ENCODE data around the gene PSMG1. TPM values are rescaled to one million over a fixed set of nuclear protein-coding genes. Genes with fewer than 3 reads are reported as not detected.
"Not testable (repeated sequence)": the region's sequence is repeated elsewhere in the genome, so short reads cannot be mapped to it uniquely, and the experiment has no call there.

Gene PSMG1
- total RNA-seq, 1 donor from 2014 or later = 89.8 TPM

GRCh38 chr21:39157241-39157640, 26.0 kb downstream of the PSMG1 start:
- DNase-seq (ENCODE audit: low read depth, low spot score) = not testable (repeated sequence)

GRCh38 chr21:39156024-39156423, 27.2 kb downstream of the PSMG1 start:
- DNase-seq (ENCODE audit: low read depth, low spot score) = no peak

DNA sequence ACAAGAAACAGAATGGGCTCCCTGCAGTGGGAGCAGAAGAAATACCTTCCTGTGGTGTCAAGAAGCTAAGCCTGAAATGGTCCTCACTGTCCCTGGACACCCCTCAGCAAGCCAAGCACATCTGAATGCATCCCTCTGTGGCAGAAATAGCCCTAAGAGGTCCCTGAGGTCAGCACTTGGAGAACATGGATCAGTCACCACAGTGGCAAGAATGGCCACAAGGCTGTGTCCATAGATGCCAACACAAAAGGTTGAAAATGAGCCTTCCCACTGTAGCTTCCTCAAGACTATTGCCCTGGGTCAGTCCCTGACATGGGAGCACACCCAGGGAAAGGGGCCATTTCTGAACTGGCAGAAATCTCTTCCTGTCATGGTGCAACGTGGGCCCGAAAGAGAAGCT, 27.7 kb downstream of the PSMG1 start:
- no peak for DNase-seq (ENCODE audit: low read depth, low spot score)

DNA sequence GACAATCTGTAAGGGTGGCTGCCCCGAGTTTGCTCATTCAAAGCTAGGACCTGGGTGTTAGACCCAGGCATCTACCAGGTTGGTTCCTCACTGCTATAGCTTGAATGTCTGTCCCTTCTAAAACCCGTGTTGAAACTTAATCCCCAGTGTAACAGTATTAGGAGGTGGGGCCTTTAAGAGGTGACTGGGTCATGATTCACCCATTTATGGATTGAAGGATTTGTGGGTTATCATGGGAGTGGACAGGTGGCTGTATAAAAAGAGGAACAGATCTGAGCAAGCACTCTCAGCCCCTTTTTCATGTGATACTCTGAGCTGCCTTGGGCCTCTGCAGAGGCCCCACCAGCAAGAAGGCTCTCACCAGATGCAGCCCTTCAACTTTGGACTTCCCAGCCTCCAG, 29.4 kb downstream of the PSMG1 start:
- DNase-seq (ENCODE audit: low read depth, low spot score) = no peak

GRCh38 chr21:39153373-39153772, 29.9 kb downstream of the PSMG1 start:
- no peak for DNase-seq (ENCODE audit: low read depth, low spot score)

GRCh38 chr21:39152271-39152670, 31.0 kb downstream of the PSMG1 start:
- DNase-seq (ENCODE audit: low read depth, low spot score) = no peak

DNA sequence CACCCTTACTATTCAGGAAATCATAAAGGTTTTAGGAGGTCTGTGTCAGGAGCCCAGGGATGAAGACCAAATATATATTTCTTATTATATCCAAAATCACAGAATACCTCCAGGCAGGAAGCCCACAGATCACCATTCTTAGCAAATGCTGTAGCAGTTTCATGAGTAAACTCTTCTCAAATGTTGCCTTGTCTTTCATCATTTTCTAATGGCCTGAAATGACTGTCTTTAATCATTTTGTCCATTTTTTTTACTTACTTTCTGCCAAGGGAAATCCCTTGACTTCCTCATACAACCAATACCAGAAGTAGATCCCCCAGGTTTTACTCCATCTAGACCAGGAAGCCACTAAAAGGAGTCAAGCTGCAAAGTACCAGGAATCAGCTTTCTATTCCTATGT, 32.4 kb downstream of the PSMG1 start:
- no peak for DNase-seq (ENCODE audit: low read depth, low spot score)

DNA sequence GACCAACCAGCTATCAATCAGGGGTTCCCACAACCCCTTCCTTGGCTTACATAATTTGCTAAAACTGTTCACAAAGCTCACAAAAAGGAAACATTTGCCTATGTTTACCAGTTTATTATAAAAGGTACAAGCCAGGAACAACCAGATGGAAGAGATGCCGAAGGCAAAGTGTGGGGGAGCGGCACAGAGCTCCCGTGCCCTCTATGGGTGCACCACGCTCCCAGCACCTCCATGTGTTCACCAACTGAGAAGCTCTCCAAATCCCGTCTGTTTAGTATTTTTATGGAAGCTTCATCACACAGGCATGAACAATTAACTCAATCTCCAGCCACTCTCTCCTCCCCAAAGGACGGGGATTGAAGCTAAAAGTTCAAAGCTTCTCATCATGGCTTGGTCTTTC, 32.9 kb downstream of the PSMG1 start:
- no peak for DNase-seq (ENCODE audit: low read depth, low spot score)

- no peak for DNase-seq (ENCODE audit: low read depth, low spot score)
Observed at GRCh38 chr21:39149882-39150281, 33.4 kb downstream of the PSMG1 start.

DNA sequence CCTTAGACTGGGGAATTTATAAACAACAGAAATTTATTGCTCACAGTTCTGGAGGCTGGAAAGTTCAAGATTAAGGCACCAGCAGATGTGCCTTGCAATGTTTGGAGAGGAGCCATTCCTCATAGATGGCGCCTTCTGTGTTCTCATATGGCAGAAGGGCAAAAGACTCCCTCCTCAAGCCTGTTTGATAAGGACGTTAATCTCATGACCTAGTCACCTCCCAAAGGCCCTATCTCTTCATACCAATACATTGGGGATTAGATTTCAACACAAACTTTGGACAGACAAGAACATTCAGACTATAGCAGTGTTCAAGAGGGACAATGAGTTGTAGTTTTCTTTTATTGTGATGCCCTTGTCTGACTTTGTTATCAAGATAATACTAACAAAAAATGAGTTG, 34.3 kb downstream of the PSMG1 start:
- DNase-seq (ENCODE audit: low read depth, low spot score) = no peak

DNA sequence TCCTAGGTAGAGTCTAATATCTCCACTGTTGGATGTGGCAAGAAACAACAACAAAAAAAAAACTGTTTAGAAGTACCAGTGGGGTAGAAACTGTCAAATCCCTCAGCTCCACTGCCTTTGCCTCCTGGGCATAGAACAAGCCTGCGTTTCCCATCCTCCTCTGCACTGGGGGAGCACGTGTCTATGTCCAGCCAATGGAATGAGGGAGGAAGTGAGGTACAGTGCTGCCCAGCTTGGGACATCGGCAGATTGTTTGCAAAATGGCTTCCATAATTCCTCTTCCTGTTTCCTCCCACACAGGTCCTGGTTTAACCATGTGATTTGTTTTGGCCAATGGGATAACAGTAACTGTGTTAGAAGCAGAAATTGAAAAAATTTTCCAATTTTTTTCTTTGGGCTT, 39.1 kb downstream of the PSMG1 start:
- no peak for DNase-seq (ENCODE audit: low read depth, low spot score)

GRCh38 chr21:39142972-39143371, 40.3 kb downstream of the PSMG1 start:
- no peak for DNase-seq (ENCODE audit: low read depth, low spot score)

- no peak for DNase-seq (ENCODE audit: low read depth, low spot score)
Observed at GRCh38 chr21:39141502-39141901, 41.7 kb downstream of the PSMG1 start.

- DNase-seq (ENCODE audit: low read depth, low spot score) = no peak
Observed at GRCh38 chr21:39137248-39138178, 45.7 kb downstream of the PSMG1 start.

DNA sequence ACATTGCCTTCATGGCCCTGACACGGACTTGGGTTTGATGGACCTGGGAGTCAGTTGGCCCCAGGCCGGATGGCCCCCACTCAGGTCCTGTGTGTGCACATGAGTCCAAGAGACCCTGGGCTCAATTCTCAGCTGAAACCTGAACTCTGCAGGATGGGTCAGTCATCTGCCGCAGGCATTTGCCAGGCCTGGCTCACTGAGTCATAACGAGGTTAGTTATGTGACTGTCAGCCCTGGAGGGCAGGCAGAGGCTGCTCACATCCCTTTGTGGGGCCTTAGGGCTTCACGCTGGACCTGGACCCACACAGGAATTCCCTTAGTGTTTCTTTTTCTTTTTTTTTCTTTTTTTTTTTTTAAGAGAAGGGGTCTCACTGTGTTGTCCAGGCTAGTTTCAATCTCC, 46.5 kb downstream of the PSMG1 start:
- DNase-seq (ENCODE audit: low read depth, low spot score) = no peak

- DNase-seq (ENCODE audit: low read depth, low spot score) = not testable (repeated sequence)
Observed at GRCh38 chr21:39136138-39136537, 47.1 kb downstream of the PSMG1 start.

- no peak for DNase-seq (ENCODE audit: low read depth, low spot score)
Observed at GRCh38 chr21:39134288-39134810, 48.9 kb downstream of the PSMG1 start.

DNA sequence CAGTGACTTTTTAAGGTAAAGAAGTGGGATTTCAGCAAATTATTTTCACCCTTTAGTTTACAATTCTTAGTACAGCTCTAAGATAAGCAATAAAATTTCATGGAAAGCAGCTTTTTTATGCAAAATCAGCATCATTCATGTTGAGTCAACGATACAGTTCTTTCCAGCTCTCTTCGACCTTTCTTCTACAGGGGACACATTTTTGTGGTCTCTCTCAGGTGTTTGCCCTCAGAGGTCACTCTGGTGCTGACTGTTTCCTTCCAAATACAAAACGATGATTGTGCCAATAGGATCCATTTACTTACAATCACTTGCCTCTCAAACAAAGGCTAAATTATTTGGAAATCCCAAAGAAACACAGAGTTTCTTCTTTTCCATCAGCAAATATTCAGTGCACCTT, 51.0 kb downstream of the PSMG1 start:
- no peak for DNase-seq (ENCODE audit: low read depth, low spot score)

DNA sequence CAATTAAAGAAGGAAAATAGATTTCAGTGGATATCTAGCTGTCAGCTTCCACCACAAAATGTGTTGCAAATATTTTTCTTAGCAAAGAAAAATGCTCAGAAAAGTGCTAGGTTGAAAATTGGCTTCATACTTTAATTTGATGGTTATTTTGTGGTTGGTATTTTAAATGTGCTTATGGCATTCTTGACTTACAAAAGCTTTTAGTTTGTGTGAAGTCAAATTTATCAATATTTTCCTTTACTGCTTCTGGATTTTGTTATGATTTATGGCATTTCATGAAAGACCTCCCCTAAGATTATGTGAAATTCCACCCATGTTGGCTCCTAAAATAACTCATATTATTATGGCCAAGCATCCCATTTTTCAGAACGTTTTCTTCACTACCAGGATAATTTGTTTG, 51.5 kb downstream of the PSMG1 start:
- no peak for DNase-seq (ENCODE audit: low read depth, low spot score)

GRCh38 chr21:39127506-39127905, 55.7 kb downstream of the PSMG1 start:
- DNase-seq (ENCODE audit: low read depth, low spot score) = no peak

DNA sequence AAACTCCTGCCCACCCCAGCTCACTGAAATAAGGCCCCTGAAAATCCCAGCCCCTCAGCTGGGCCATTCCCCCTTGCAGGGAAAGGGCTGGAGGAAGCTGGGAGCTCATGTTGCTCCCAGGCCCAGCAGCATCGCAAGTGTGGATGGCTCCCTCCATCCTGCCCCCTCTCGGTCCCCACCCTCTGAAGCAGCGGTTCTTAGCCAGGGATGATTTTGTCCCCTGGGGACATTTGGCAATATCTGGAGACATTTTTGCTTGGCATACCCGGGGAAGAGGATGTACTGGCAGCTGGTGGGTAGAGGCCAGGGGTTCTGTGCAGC, 56.8 kb downstream of the PSMG1 start:
- DNase-seq (ENCODE audit: low read depth, low spot score) = no peak

DNA sequence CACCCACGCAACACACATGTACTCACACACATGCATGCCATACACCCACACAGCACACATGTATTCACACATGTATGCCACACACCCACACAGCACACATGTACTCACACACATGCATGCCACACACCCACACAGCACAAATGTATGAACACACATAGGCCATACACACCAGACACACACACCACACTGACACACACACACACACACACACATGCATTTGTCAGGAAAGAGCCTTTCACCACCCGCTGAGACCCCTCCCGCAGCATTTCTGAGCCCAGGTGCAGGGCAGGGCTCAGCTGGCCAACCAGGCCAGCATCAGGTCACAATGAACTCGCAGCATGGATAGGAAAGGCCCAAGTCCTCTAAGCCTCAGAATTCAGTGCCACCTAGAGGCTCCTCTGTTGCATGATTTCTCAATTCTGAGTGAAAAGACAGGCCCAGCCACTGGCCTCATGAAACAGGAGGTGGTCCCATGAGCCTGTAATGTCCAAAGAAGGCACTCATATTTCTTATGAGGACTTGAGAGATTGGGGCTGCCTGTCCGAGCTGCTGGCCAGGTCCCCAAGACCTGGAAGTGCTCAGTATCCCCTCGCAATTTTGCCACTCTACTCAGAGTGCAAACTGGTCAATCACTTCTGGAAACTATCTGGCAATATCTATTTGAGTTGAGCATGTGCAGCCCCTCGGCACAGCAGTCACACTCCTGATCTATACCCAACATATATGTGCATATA, 57.3 kb downstream of the PSMG1 start:
- DNase-seq (ENCODE audit: low read depth, low spot score) = peak; percentile 39
